Fibroblast of upper back skin (primary cell): Measurements from ENCODE around the gene CA5A.
"Not testable (repeated sequence)": the region's sequence is repeated elsewhere in the genome, so short reads cannot be mapped to it uniquely, and the experiment has no call there.

ENCODE experiments used
- DNase-seq: peaks from one replicate; pipeline ENCODE4 v3.0.0-alpha.2; 2013

CA5A gene

DNA sequence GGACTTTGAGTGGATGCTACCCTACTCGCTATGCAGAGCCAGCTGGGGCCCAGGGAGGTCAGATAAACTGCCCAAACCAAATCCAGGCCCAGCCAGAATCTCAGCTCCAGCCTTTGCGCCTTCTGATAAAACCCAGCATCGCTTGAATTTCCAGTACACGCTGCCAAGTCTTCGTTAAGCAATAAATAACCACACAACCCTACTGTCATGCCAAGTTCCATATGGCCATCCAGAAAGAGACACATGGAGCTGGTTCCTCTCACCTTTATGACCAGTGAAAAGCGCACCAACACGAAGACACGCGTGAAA is 73.0 kb downstream of the CA5A start:
- DNase-seq = not testable (repeated sequence)

DNA sequence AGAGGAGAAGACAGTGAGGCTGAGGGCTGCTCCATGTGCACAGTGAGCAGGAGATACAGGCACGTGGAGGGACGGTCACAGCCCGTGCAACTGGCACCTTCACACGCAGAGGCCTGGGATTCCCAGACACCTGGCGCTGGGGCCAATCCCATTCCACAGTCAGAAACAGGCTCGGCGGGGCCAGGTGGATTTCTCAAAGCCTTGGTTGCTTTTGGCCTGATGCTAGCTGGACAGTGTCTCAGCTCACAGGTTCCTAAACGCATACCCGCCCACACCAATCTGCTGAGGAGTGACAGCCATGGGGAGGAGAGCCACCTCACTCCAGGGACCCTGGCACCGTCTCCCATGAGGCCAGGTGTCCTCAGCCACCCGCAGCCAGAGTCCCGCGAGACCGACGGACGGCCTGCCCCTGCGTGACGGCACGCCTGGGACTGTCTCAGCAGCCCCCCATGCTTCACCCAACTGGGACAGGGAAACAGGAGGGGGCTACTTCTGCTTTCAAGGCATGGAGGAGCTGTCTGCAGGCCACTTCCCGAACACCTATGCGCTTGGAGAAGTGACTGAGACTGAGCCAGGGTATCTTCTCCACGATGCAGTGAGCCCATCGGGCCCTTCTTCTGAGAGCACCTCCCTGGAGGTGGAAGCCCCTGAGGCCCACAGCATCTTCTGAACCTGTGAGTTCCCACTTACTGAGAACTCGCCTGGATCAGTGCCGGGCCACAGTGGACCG is 73.6 kb downstream of the CA5A start:
- DNase-seq = not testable (repeated sequence)

DNA sequence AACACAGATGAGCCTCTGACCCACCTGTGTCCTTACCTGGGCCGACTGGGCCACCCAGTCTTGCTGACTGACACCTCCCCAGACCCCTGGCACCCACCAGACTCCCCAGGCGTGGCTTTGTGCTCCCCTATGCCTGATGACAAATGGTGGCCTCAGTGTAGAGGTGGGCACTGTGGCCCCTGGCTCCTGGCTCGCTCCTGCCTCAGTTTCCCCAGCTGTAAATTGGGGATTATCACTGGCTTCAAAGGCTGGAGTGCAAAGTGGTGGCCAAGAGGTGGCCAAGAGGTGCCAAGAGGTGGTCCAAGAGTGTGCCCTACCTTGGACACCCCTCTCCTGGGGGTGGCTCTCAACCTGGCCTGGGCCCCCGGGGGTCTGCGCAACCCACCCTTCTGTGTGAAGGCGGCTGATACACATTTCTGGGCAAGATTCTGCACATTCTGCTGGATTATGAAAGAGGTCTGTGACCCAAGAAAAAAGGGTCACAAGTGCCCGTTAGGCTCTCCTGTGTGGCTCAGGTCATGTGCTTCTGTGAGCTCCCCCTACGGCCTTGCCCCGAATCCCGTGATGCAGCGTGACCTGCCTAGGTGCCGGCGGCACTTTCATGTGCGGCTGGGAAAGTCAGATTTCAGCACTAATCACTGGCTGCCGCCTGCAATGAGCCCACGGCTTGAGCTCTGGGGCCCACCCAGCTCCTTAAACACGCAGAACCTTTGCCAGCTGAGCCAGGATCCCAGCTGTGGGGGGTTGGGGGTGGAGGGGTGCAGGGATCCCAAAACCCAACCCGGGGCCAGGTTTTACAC is 74.8 kb downstream of the CA5A start:
- DNase-seq = not testable (repeated sequence)

DNA sequence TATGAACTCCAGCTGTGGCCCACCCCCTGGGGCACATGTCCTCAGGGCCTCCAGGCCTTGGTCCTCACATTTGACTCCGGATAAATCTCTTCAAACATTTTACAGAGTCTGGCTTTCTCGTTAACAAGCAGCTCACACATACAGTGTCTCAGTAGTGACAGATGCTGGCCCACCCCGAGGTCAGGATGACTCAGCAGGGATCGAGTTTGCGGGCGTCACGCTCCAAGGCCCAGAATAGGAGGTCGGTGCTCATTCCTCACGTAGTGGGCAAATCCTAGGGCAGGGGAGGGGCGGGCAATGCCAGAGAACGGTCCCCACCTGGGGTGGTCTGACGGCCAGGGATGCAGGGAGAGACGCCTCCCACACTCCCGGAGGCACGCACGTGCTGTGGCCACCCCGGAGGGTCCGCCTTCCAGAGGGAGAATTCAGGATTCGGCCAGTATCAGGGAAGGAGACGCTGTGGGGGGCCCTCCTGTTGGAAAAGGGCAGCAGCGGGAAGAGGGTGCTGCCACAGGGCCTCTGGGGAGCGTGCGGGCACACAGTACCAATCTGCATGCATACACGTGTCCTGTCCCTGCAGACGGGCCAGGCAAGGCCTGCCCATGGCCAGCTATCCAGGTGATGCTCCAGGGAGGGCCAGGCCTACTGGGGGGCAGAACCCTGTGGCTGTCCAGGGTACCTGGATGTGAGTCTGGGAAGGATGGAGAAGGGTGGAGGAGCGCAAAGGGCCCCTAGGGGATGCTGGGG is 75.6 kb downstream of the CA5A start:
- peak; percentile 67 for DNase-seq

DNA sequence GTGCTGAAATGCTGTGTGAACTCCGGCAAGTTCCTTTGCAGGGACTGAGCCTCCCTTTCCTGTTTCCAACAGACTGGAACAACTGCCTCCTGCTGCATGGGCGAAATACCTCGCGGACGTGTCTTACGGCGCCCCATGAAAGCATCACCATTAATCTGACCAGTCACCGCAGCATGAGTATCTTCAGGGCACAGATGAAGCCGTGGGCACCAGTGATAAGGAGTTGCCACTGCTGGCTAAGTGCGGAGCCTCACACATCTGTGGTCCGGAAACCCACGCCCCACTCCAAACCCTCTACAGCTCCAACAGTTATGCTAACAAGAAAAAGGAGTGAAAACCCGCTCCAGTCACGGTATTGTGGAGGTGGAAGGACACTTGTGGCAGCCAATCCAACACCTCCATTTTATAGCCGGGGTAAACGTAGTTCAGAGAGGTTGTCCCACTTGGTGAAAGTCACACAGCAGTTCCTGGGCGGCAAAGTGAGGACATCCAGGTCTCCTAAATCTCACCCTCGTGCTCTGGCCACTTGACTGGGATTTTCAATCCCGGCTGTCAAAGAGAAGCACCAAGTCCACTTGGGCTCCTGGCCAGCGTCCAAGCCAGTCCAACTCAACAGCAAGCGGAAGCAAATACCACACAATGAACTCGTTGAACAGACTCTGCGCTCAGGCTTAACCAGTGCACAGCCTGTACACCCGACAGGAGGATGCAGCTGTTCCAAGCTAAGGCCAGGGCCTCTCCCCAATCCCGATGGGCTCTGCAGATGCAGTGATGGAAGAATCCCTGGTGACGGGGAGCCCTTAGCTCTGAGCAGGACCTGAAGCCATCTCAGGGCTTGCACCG is 78.0 kb downstream of the CA5A start:
- not testable (repeated sequence) for DNase-seq

DNA sequence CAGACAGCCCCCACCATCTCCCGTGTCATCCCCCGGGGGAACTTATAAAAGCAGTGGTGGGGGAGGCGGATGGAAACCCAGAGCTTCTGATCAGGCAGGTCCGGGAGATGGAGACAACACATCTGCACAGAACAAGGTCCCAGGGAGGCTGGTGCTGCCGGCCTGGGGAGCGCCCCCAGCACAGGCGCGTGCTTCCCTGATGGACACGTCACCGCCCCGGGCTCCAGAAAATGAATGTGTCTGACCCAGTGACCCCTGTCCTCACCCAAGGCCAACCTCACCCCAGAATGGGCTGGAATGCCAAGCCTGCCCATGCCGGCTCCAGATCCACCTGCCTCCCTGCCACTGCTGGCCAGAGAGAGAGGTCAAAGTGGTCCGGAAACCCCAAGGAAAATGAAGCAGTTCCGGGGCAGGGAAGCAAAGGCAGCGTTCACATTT is 79.5 kb downstream of the CA5A start:
- peak; percentile 19 for DNase-seq

DNA sequence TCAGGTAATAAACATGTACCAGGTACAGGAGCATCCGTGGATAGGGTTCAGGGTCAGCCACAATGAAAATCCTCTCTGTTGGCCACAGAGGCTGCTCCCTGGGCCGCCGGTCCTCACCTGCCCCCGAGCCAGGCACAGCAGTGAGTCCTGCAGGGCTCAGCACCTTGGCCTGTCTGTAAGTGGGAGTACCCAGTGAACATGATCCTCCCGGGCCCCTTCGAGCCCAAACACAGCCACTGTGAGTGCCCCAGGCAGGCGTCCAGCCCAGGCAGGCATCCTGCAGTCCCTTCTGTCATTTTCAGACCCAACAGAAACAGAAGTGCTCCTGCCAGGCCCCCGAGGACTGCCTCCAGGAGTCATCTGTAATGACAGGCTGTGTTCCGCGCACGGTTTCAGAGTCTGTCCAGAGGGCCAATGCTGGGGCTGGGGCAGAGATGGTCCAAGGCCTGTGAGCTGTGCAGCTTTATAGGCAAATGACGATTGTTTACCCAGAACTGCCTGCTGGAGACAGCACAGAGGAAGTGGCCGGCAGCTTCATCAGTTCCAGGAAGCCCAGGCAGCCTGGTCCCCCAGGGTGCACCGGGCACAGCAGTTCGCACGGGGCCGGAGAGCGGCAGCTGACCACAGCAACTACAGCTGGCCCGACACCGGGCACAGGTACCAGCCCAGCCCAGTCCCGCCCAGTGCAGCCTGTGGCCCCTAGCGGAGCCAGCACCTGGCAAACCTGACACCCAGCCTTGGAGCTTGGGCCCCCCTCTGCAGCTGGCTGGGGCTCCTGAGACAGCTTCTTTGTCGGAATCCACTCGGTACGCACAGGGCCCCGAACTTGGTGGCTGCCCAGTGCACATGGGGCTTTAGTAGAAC is 80.2 kb downstream of the CA5A start:
- no peak for DNase-seq

DNA sequence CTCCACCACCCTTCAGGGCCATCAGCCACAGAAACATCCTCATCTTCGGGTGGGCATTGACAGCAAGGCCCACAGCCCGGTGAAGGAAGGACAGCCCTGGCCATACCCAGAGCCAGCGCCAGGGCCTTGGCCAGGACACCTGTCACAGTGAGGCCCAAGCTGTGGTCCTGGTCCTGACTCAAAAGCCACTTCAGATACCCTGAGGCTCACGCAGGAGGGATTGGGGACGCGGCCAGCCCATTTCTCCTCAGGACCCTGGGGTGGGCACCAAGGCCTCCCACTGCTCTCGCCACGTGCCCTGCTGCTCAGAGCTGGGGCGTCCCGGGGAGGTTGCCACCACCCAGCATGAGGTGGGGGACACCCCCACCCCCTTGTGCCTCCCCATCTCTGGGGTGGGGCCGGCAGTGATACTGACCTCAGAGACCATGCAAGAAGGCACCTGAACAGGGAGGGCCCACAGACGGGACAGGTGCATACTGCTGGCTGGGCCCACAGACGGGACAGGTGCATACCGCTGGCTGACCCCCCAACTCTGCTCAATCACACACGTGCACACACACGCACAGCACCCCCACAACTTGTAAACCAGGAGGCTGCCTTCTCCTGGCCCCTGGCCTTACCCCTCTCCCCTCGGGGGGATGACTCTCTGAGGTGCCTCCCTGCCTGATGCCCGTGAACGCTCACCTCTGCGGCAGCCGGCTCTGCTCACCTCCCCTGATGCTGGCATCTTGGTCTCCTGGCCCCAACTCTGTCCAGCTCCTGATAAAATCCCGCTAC is 81.2 kb downstream of the CA5A start:
- no peak for DNase-seq

DNA sequence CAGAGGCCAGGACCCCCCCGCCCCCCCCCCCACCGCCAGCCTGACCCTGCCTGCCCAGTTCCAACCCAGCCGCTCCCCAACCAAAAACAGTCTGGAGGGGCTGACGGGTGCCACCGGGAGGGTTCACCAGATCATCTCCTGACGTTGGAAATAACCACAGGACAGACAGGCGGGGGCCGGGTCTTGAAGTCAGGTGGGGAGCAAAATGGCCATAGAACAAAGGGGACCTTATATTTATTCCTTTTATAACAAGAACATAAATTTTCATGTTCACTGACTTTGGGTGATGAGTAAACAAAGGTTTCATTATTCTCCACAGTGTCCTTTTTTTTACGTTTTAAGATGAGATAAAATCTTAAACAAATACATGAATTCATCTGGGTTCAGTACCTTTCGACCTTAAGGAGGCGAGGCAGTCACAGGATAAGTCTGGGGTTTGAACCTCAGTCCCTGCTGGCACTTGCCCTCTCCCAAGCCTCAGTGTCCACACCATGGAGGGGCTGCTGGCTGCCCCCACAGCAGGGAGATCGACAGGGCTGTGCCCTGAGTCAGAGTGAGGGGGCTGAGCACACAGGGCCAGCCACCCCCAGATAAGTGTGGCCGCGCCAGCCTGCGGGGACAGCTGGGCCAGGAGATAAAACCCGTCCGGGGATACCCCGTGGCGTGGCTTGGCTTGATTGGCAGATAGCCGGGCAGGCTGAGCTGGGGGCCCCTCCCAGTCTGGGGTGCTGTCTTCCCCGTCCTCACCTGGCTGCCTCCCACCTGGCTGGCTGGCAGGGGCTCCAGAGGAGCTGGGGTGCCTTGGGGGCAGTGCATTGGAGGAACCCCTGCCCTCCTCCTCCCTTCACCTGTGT is 82.0 kb downstream of the CA5A start:
- no peak for DNase-seq

DNA sequence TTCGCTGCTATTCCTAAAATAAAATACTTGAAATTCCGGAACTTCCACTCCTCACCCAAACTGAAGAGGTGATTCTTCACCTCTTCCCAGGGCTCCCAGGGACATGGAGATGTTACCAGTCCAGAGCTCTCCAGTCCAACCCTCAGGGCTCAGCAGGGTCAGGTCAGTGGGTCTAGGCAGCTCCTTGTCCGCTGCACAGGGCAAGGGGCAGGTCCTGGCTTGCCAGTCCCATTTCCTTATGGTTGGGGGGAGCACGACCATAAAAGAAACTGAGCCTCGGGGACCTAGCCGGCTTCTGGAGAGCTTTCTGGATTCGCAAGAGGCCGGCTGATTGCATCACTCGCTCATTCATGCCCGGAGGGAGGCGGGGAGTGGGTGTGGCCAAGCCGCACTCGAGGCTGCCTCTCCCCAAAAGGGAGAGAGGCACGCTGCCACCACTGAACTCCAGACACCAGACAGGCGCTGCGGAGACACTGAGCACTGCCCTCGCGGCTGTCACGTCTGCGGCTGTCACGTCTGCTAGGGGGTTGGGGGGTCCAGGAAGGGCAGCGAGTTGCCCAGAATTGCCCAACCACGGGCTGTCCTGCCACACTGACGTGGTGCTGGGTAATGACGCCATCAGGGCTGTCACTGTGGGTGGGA is 82.8 kb downstream of the CA5A start:
- DNase-seq = peak; percentile 96

DNA sequence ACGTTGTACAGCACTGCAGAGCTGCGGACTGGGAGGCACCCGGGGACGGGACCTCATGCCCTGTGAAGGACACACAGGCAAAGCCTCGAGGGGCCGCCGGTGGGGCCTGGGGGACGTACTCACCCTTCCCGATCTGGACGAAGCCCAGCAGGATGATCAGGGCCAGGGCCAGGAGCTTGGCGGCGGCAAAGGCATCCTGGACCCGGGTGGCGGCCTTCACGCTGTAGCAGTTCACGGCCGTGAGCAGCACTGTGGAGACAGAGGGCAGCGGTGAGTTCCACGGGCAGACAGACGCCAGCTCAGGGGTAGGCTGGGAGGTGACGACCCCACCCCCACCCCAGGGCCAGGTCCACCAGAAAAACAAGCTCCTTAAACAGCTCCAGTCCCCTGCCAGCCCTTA is 84.7 kb downstream of the CA5A start:
- no peak for DNase-seq

DNA sequence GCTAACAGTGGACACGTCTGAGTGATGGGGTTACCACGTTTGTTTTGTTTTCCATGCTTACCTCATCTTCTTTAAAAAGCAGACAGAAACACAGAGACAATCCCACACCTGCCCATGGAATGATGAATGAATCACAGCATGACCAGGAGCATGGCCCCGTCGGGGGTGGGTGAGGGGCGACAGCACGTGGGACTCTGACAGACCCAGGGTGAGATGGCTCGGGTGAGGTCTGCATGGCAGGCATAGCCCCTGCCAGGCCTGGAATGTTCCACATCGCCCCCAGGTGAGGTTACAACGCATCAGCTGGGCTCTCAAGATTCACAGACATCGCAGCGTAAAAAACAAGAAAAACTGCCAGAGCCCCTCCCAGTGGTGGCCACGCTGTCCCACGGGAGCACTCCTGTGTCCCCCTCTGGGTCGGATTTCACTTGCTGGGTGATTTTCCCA is 85.2 kb downstream of the CA5A start:
- DNase-seq = no peak

DNA sequence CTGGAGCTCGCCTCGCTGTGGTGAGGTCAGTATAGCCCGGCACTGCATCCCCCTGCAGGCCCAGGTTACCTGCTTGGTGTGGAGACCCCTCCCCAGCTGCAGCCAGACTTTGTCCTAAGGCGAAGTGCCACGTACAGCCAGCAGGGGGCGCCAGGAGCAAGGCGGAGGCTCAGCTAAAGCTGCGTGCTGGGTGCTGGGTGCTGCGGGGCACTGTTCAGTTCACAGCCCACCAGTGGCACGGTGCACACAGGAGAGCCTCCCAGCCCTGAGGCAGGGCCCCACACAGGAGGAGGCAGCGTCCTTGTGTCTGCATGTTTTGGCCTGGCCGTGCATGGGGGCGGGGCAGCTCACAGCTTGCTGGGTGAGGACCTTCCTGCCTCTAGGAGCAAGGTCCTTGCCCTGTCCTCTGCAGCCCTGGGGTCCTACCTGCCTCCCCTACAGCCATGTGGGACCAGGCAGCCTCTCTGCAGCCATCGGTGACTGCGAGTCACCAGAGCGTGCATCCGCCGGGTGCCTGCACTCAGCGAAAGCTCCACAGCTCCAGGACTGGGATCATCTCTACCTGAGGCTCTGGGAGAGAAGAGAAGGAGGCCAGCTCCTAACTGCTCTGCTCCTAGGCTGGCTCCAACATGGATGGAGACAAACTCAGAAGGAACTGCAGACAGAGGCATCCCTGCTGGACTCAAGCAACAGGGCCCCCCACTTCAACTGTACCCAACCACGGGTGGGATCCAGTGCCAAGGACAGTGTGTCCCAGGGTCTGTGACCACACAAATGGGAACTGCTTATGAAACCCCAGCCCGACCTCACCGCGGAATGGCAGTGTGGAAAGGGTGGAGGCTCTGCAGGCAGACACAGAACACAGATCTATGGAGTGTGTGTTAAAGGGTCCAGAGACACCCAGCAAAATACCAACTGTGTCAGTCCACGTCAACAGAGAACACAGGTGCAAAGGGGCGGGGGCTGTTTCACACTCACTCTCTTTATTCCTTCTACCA is 86.0 kb downstream of the CA5A start:
- DNase-seq = peak; percentile 43

DNA sequence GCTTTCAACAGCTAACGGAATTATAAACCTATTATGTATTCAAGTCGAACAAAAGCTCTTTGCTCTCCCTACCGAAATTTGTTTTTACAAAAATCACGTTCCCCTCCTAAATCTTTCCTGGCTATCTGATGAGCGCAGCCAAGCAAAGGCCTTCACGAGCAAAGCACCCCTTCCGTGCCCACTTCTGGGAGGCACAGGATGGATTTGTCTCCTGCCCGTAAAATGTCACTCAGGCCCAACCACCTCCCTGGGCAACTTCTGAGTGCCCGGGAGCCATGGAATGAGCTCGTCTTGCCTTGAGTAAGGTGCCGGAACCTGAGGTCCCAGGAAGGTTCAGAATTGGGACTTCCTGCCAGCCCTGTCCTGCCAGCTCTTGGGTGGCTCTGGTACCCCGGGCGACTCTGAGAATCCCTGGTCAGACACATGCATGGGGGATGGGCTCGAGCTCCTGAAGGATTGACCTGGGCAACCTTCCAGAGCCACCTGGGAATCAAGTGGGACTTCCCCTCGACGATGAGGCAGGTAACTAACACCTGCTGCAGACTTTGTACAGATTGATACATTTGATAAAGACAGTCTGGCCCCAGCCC is 86.8 kb downstream of the CA5A start:
- no peak for DNase-seq

DNA sequence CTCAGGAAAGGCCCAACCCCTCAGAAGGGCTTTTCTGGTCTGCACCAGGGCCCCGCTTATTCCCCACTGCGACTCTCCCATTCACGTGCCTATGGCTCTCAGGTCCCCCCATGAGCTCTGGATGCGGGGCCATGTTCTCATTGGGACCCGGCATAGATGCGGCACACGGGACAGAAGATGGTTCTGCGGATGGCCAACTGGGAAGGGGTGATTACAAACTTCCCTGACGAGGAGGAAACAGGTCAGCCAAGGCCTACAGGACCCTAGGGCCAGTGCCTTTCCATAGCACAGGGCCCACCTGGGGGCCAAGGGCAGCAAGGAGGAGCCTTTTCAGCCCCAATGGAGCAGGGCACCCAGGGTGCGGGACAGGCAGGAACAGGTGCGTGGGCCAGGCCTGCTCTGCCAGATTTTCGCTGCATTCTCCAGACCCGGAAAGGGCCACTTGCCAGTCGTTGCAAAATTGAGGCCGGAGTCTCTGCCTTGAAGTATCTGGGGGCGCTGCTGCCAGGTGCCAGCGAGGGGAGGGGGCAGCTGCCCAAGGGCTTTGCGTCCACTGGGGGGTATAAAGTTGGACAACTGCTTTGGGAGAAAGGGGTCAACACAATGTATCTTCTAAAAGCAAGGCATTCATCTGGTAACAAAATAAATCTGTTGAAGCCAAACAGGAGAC is 87.5 kb downstream of the CA5A start:
- DNase-seq = no peak

DNA sequence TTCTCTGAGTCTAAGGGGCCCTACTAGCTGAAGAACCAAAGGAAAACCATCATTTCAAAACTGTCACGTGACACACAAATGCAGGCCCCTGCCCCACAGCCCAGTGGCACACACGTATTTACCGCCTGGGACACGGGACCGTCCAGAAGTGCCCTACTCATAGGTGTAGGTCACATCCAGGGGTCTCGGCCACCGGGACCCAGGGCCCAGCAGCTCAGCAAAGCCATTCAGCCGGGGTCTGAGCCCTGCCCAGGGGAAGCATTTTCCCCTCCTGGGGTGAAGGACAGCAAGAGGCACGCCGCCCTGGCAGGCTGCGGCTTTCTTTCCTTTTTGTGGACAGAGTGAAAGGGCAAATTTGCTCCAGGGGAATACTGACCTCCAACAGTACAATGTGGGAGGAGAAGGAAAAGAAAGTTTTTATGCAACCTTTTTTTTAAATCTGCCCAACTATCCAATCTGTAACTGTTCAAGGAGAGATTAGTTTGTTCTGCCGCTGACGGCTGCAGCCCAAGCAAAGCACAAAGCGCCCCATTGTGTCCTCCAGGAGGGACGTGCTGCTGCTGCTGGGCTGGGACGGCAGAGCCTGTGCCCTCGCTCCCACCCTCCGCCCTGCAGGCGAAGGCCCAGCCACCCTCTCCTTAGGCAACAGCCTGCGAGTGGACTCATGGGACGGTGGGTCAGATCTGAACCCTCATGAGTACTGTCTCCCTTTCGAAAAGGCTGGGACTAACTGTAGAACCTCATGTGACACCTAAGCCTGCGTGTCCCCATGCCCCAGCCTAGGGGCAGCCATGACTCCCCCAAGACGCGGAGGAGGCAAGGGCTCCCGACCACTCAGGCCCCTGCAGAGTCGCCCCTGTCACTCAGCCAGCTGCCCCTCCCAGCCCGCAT is 88.3 kb downstream of the CA5A start:
- DNase-seq = no peak
